Breast epithelium (tissue), 4 donors: Measurements from ENCODE around the gene PLA2G3. TPM values are rescaled to one million over a fixed set of nuclear protein-coding genes. Genes with fewer than 3 reads are reported as not detected.

Source experiments
- DNase-seq, 2 donors: peaks; one replicate each; pipeline ENCODE4 v3.0.0-alpha.2; 2019; ENCODE audit warnings: low spot score in 2 of 2
- H3K27ac ChIP-seq, 2 donors: fragments of 200-600 bp; sonication (generic) in 1 of 2; one replicate each; pipeline ENCODE4 v1.5.1; 2016 to 2019; ENCODE audit warnings: mild to moderate bottlenecking in 1 of 2
- H3K27me3 ChIP-seq, 2 donors: fragments of 200-600 bp; sonication (generic) in 1 of 2; one replicate each; pipeline versions ENCODE4 v1.5.1 to v1.6.0; 2017 to 2019; ENCODE audit warnings: control low read depth in 1 of 2, mild to moderate bottlenecking in 1 of 2
- H3K36me3 ChIP-seq: fragments of 200-600 bp; one replicate; pipeline ENCODE4 v1.5.1; 2019
- H3K4me1 ChIP-seq, 2 donors: fragments of 200-600 bp; sonication (generic); one replicate each; pipeline ENCODE4 v1.5.1; 2016 to 2019; ENCODE audit warnings: control low read depth in 1 of 2
- H3K4me3 ChIP-seq, 3 donors: fragments of 200-600 bp; sonication (generic); 1 replicate in 2 of 3; 2 replicates in 1 of 3; pipeline ENCODE4 v1.5.1; 2016 to 2019; ENCODE audit warnings: mild to moderate bottlenecking in 3 of 3, moderate library complexity in 2 of 3
- H3K9me3 ChIP-seq, 2 donors: fragments of 200-600 bp; sonication (generic) in 1 of 2; one replicate each; pipeline ENCODE4 v1.5.1; 2016 to 2019; ENCODE audit warnings: control low read depth in 1 of 2
- POLR2A ChIP-seq: fragments of 450-650 bp; IDR thresholded peaks from one replicate; pipeline ENCODE4 v1.6.1; 2016; ENCODE audit warnings: antibody characterized with exemption, mild to moderate bottlenecking, moderate library complexity
- POLR2AphosphoS5 ChIP-seq, 3 donors: sonication (generic); formaldehyde crosslinking; IDR thresholded peaks; one replicate each; pipeline ENCODE4 v1.6.1; 2017; ENCODE audit warnings: antibody characterized with exemption in 3 of 3
- intact Hi-C: fragments of 100-400 bp; cut with DNase I; formaldehyde crosslinking; loops from one replicate; pipeline ENCODE4 v1.15.1; 2023; ENCODE audit warnings: low total_unique reads
- total RNA-seq, 3 donors: library from RNA; depleted of rRNA; stranded (reverse); fragments of >200 nt; gene quantifications; one replicate each; pipeline ENCODE4 v1.1.0, GENCODE V29; 2016
- TF ChIP-seq, protein P1 (sequence below), 3 donors: fragments of 450-650 bp; IDR thresholded peaks; one replicate each; pipeline ENCODE4 v1.5.1; 2016 to 2017; ENCODE audit warnings: antibody characterized with exemption in 3 of 3, mild to moderate bottlenecking in 3 of 3, moderate library complexity in 3 of 3

Gene PLA2G3
- total RNA-seq, 3 donors from 2014 or later, result not detected

DNA sequence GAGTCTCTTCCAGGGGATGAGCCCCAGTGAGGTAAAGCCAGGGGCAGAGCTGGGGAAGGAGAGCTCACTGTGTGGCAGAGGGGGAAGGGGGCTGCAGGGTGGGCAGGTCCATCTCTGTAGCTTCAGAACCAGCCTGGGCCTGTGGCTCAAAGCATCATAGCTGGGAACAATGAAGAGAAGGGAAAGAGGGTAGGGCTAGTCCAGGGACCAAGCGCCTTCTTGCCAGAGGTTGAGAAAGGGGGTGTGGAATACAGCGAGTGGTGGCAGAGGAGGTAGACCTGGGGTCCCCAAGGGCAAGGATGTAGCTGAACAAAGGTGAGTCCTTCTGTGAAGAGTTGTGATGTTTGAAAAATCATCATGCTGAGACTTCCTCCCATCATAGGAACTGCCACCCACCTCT lies 1.2 kb upstream of the PLA2G3 start:
- Histone ChIP-seq H3K27me3 (no peaks in the 10 kb centered on the region), H3K4me1 (peaks cover 0 to 4% of the 10 kb centered on the region in 2 donors), H3K4me3 (no peak overlapping the region), H3K9me3 (peaks cover 0 to 5% of the 10 kb centered on the region in 2 donors), H3K36me3 (no peaks in the 10 kb centered on the region), H3K27ac (no peak overlapping the region)
- intact Hi-C loops, result no loop called here
- no peak for DNase-seq
- no peak for TF ChIP-seq POLR2A

DNA sequence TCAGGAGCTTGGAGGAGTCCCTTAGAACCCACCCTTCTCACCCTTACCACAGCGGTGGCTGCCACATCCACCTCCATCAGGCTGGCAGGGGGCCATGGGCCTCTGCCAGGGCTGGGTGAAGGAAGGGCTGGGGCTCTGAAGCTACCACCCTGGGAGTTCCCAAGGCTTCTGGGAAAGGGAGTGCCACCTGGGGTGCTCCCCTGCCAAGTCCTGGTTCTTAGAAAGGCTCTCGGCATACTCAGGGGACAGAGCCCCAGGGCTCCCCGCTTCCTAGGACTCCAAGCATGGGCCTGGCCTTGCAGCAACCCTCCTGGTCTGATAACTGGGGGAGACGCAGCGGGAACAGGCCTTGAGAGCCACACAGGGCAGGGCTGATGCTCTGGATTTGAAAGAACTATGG lies 438 bp upstream of the PLA2G3 start:
- Histone ChIP-seq H3K27me3 (no peaks in the 10 kb centered on the region), H3K27ac (no peak overlapping the region), H3K9me3 (peaks cover 0 to 5% of the 10 kb centered on the region in 2 donors), H3K36me3 (no peaks in the 10 kb centered on the region), H3K4me3 (no peak overlapping the region), H3K4me1 (peaks cover 0 to 4% of the 10 kb centered on the region in 2 donors)
- intact Hi-C loops, result no loop called here
- TF ChIP-seq POLR2A (no peak), POLR2AphosphoS5 (IDR thresholded peaks at IDR 0.05) (no peak)
- TF ChIP-seq, protein P1, sequence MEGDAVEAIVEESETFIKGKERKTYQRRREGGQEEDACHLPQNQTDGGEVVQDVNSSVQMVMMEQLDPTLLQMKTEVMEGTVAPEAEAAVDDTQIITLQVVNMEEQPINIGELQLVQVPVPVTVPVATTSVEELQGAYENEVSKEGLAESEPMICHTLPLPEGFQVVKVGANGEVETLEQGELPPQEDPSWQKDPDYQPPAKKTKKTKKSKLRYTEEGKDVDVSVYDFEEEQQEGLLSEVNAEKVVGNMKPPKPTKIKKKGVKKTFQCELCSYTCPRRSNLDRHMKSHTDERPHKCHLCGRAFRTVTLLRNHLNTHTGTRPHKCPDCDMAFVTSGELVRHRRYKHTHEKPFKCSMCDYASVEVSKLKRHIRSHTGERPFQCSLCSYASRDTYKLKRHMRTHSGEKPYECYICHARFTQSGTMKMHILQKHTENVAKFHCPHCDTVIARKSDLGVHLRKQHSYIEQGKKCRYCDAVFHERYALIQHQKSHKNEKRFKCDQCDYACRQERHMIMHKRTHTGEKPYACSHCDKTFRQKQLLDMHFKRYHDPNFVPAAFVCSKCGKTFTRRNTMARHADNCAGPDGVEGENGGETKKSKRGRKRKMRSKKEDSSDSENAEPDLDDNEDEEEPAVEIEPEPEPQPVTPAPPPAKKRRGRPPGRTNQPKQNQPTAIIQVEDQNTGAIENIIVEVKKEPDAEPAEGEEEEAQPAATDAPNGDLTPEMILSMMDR (IDR thresholded peaks at IDR 0.05), result no peak
- no peak for DNase-seq

DNA sequence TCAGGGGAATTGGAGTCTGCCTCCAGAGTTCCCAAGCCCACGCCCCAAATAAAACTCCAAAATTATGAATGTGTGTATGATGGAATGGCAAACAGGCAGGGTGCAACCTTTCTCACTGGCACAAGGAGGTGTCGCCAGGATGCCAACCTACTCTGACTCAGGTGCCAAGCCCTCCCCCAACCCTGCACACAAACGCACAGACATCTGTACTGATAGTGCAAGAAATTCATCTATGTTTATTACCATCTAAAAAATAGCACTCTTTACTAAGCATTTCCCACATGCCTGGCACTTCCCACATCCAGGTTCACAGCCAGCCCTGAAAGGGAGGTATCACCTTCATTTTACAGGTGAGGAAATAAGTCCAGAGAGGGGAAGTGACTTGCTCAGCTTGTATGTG lies 1.2 kb downstream of the PLA2G3 start:
- peaks cover 0 to 4% of the 10 kb centered on the region in 2 donors for H3K4me1 ChIP-seq
- no peaks in the 10 kb centered on the region for H3K36me3 ChIP-seq
- DNase-seq, result no peak
- no peaks in the 10 kb centered on the region for H3K27me3 ChIP-seq
- TF ChIP-seq POLR2A, result no peak
- TF ChIP-seq POLR2AphosphoS5 (IDR thresholded peaks at IDR 0.05), result no peak
- TF ChIP-seq, protein P1 (IDR thresholded peaks at IDR 0.05), result no peak
- no peak overlapping the region for H3K4me3 ChIP-seq
- H3K9me3 ChIP-seq, result no peaks in the 10 kb centered on the region
- intact Hi-C loops, result no loop called here
- H3K27ac ChIP-seq, result no peak overlapping the region

DNA sequence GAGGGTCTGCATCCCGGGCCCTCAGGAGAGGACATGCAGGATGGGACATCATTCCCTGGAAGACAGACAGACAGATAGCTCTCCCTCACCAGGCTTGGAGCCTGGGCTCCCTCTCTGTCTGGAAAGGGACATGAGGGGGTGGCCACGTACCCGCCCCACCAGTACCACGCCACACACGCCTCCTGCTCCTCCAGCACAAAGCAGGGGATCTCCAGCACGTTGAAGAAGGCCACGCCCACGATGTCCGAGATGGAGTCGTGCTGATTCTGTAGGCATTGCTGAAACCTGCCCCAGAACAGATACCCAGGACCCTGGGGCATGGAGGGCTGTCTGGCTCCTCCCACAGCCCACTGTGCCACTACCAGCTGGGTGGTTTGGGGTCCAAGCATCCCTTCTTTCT lies 2.2 kb downstream of the PLA2G3 start:
- H3K9me3 ChIP-seq, result no peaks in the 10 kb centered on the region
- no peak overlapping the region for H3K27ac ChIP-seq
- no peak for TF ChIP-seq POLR2AphosphoS5 (IDR thresholded peaks at IDR 0.05)
- TF ChIP-seq, protein P1 (IDR thresholded peaks at IDR 0.05), result no peak
- TF ChIP-seq POLR2A, result no peak
- H3K4me3 ChIP-seq, result no peak overlapping the region
- intact Hi-C loops, result no loop called here
- H3K36me3 ChIP-seq, result no peaks in the 10 kb centered on the region
- H3K27me3 ChIP-seq, result no peaks in the 10 kb centered on the region
- no peak for DNase-seq
- H3K4me1 ChIP-seq, result peaks cover 0 to 4% of the 10 kb centered on the region in 2 donors

DNA sequence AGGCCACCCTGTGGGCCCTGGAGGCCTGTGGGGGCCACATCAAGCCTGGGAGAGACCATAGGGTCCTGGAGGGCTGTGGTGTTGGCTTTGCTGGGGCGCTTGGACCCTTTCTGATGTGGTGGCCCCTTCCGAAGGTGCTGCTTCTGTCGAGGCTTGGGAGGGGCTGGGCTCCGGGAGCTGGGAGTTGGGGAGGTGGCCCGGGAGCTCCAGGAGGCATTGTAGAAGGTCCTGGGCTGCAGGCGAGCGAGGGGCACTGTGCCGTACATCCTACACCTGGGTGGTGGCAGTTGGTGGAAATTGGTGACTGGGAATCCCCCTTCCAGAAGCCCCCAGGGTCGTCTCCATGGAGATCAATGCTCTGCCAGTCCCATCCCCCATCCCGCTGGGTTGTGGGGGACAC lies 2.6 kb downstream of the PLA2G3 start:
- TF ChIP-seq POLR2AphosphoS5 (IDR thresholded peaks at IDR 0.05), result no peak
- TF ChIP-seq POLR2A, result no peak
- TF ChIP-seq, protein P1 (IDR thresholded peaks at IDR 0.05), result no peak
- no peaks in the 10 kb centered on the region for H3K9me3 ChIP-seq
- intact Hi-C loops, result no loop called here
- H3K36me3 ChIP-seq, result no peaks in the 10 kb centered on the region
- no peaks in the 10 kb centered on the region for H3K27me3 ChIP-seq
- no peak overlapping the region for H3K27ac ChIP-seq
- H3K4me3 ChIP-seq, result no peak overlapping the region
- no peak for DNase-seq
- peaks cover 0 to under 1% of the 10 kb centered on the region in 2 donors for H3K4me1 ChIP-seq

DNA sequence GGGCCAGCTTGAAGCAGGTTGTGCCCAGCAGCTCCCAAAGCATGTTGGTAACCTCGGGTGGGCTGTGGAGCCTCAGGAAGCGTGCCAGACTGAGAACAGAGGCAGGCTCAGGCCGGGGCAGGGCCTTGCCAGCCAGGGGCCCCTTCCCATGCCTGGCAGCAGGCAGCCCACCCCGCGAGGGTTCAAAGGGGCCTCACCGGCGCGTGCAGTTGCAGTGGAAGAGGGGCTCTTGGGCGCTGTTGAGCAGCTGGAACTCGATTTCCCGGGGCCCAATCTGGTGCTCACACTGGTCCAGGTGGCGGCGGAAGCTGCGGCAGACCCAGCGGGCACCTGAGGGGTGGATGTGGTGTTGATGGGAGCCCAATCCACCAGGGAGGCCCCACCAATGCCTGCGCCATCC lies 3.6 kb downstream of the PLA2G3 start:
- intact Hi-C loops, result no loop called here
- Histone ChIP-seq H3K27ac (no peak overlapping the region), H3K4me3 (no peak overlapping the region), H3K9me3 (no peaks in the 10 kb centered on the region), H3K4me1 (peaks cover 0 to 4% of the 10 kb centered on the region in 2 donors), H3K27me3 (no peaks in the 10 kb centered on the region), H3K36me3 (no peaks in the 10 kb centered on the region)
- no peak for DNase-seq
- TF ChIP-seq, protein P1 (IDR thresholded peaks at IDR 0.05), result no peak
- no peak for TF ChIP-seq POLR2AphosphoS5 (IDR thresholded peaks at IDR 0.05)
- no peak for TF ChIP-seq POLR2A
